Measurements from ENCODE around the gene ITGB6.
A peak's percentile ranks its signal among the peaks of the same experiment; 100 is the strongest.

DNA sequence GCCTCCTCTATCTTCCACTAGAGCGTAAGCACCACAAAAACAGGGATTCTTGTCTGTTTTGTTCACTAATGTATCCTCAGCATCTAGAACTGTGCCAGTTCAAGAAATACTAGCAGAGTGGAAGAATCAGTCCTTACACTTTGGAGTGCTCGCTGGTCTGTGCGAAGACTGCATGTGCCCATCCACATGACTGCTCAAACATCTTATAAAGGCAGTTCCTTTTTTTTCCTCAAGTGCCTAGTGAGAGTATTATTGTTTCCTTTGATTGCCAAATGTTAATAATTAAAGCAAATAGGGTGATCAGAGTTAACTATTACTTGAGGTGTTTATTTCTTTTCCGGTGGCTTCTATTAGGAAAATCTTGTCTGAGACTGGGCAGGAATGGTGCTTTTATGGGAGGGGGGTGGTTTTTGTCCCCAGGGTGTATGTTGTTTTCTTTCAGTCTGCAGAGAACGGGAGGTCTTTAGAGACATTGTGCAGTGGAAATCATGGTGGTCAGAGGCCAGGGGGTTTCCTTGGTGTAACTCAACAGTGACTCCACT, 45.6 kb upstream of the ITGB6 start:
- TF ChIP-seq, protein P1, sequence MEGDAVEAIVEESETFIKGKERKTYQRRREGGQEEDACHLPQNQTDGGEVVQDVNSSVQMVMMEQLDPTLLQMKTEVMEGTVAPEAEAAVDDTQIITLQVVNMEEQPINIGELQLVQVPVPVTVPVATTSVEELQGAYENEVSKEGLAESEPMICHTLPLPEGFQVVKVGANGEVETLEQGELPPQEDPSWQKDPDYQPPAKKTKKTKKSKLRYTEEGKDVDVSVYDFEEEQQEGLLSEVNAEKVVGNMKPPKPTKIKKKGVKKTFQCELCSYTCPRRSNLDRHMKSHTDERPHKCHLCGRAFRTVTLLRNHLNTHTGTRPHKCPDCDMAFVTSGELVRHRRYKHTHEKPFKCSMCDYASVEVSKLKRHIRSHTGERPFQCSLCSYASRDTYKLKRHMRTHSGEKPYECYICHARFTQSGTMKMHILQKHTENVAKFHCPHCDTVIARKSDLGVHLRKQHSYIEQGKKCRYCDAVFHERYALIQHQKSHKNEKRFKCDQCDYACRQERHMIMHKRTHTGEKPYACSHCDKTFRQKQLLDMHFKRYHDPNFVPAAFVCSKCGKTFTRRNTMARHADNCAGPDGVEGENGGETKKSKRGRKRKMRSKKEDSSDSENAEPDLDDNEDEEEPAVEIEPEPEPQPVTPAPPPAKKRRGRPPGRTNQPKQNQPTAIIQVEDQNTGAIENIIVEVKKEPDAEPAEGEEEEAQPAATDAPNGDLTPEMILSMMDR (IDR thresholded peaks at IDR 0.05) = no peak
- peak in 1 of 2 donors; percentile 26 for TF ChIP-seq POLR2A (IDR thresholded peaks at IDR 0.05)

Measured in thyroid gland (tissue), 4 donors.